ENCODE data around the gene FKBP6. TPM values are rescaled to one million over a fixed set of nuclear protein-coding genes. Genes with fewer than 3 reads are reported as not detected.
"Not testable (repeated sequence)": the region's sequence is repeated elsewhere in the genome, so short reads cannot be mapped to it uniquely, and the experiment has no call there.

The FKBP6 gene
- total RNA-seq, 2 experiments from 2014 or later, result not detected

- no peaks in the 10 kb centered on the region for H3K9me3 Mint-ChIP-seq
- TF ChIP-seq CTCF (IDR thresholded peaks at IDR 0.05), result no peak
- no peak for DNase-seq
- no peak overlapping the region for H3K27ac Mint-ChIP-seq
- no peak for ATAC-seq
- intact Hi-C loops (cut with micrococcal nuclease), result no loop called here
- H3K4me1 Mint-ChIP-seq (ENCODE audit: low read depth), result peaks cover 3% of the 10 kb centered on the region
- H3K36me3 Mint-ChIP-seq (ENCODE audit: low read depth), result no peaks in the 10 kb centered on the region
- H3K4me3 Mint-ChIP-seq, result no peak overlapping the region
- ChIA-PET CTCF (no interaction called here), POLR2A (interaction anchor here (0.5 kb wide), 1 partner anchor 202 kb away, joined by 3 read pairs; no protein-coding TSS in a partner anchor)
- no peaks in the 10 kb centered on the region for H3K27me3 Mint-ChIP-seq
These were observed 26.9 kb downstream of the FKBP6 start for GRCh38 chr7:73354821-73355220.

- Mint-ChIP-seq H3K27ac (no peak overlapping the region), H3K4me3 (no peak overlapping the region), H3K27me3 (no peaks in the 10 kb centered on the region), H3K4me1 (ENCODE audit: low read depth) (peaks cover 3% of the 10 kb centered on the region), H3K36me3 (ENCODE audit: low read depth) (no peaks in the 10 kb centered on the region), H3K9me3 (no peaks in the 10 kb centered on the region)
- DNase-seq (no peak), ATAC-seq (no peak)
- ChIA-PET POLR2A (no interaction called here), CTCF (no interaction called here)
- intact Hi-C loops (cut with micrococcal nuclease), result no loop called here
- TF ChIP-seq CTCF (IDR thresholded peaks at IDR 0.05), result no peak
These were observed 28.2 kb downstream of the FKBP6 start for GRCh38 chr7:73356159-73356558.

GRCh38 chr7:73358590-73359275, 30.8 kb downstream of the FKBP6 start:
- Mint-ChIP-seq H3K27ac (no peak overlapping the region), H3K4me1 (ENCODE audit: low read depth) (peaks cover 3% of the 10 kb centered on the region), H3K9me3 (no peaks in the 10 kb centered on the region), H3K4me3 (no peak overlapping the region), H3K36me3 (ENCODE audit: low read depth) (no peaks in the 10 kb centered on the region), H3K27me3 (no peaks in the 10 kb centered on the region)
- no peak for TF ChIP-seq CTCF (IDR thresholded peaks at IDR 0.05)
- DNase-seq (no peak), ATAC-seq (no peak)
- ChIA-PET CTCF (no interaction called here), POLR2A (no interaction called here)
- intact Hi-C loops (cut with micrococcal nuclease), result no loop called here

- TF ChIP-seq CTCF (IDR thresholded peaks at IDR 0.05), result no peak
- no peaks in the 10 kb centered on the region for H3K27me3 Mint-ChIP-seq
- H3K36me3 Mint-ChIP-seq (ENCODE audit: low read depth), result no peaks in the 10 kb centered on the region
- intact Hi-C loops (cut with micrococcal nuclease), result no loop called here
- H3K9me3 Mint-ChIP-seq, result no peaks in the 10 kb centered on the region
- POLR2A ChIA-PET, result no interaction called here
- CTCF ChIA-PET, result no interaction called here
- H3K4me1 Mint-ChIP-seq (ENCODE audit: low read depth), result peaks cover 3% of the 10 kb centered on the region
- ATAC-seq (no peak), DNase-seq (no peak)
- H3K27ac Mint-ChIP-seq, result no peak overlapping the region
- no peak overlapping the region for H3K4me3 Mint-ChIP-seq
These were observed 31.3 kb downstream of the FKBP6 start for GRCh38 chr7:73359306-73359705.

GRCh38 chr7:73359746-73360375, 31.9 kb downstream of the FKBP6 start:
- no peak overlapping the region for H3K27ac Mint-ChIP-seq
- no peaks in the 10 kb centered on the region for H3K27me3 Mint-ChIP-seq
- no peak for TF ChIP-seq CTCF (IDR thresholded peaks at IDR 0.05)
- POLR2A ChIA-PET, result no interaction called here
- CTCF ChIA-PET, result no interaction called here
- no peaks in the 10 kb centered on the region for H3K9me3 Mint-ChIP-seq
- H3K36me3 Mint-ChIP-seq (ENCODE audit: low read depth), result no peaks in the 10 kb centered on the region
- ATAC-seq, result no peak
- no peak overlapping the region for H3K4me3 Mint-ChIP-seq
- intact Hi-C loops (cut with micrococcal nuclease), result no loop called here
- no peak for DNase-seq
- H3K4me1 Mint-ChIP-seq (ENCODE audit: low read depth), result peaks cover 3% of the 10 kb centered on the region

GRCh38 chr7:73360590-73360989, 32.6 kb downstream of the FKBP6 start:
- CTCF ChIA-PET; H3K27me3 Mint-ChIP-seq; H3K27ac Mint-ChIP-seq; H3K4me1 Mint-ChIP-seq (ENCODE audit: low read depth); ATAC-seq; H3K9me3 Mint-ChIP-seq; DNase-seq; H3K4me3 Mint-ChIP-seq; H3K36me3 Mint-ChIP-seq (ENCODE audit: low read depth); POLR2A ChIA-PET; intact Hi-C loops (cut with micrococcal nuclease): not testable (repeated sequence)
